KMS-11 (cell line): ENCODE results near the gene BCAP31.

Source experiments
- H2AFZ ChIP-seq: fragments of 200-600 bp; sonication (generic); 2 replicates; pipeline ENCODE4 v1.6.1; 2016; ENCODE audit warnings: antibody characterized with exemption, mixed run types, low read depth
- H3K27ac ChIP-seq: fragments of 200-600 bp; sonication (generic); 2 replicates; pipeline ENCODE4 v1.6.1; 2016; ENCODE audit warnings: mild to moderate bottlenecking, mixed run types
- H3K27me3 ChIP-seq: fragments of 200-600 bp; sonication (generic); 2 replicates; pipeline ENCODE4 v1.6.1; 2017; ENCODE audit warnings: mild to moderate bottlenecking, low read depth, mixed run types, moderate library complexity; ENCODE audit not compliant: insufficient read depth
- H3K36me3 ChIP-seq: fragments of 200-600 bp; sonication (generic); 2 replicates; pipeline ENCODE4 v1.6.1; 2017; ENCODE audit warnings: mild to moderate bottlenecking, mixed run types; ENCODE audit not compliant: insufficient read depth
- H3K4me1 ChIP-seq: fragments of 200-600 bp; sonication (generic); 2 replicates; pipeline ENCODE4 v1.6.1; 2016; ENCODE audit warnings: mild to moderate bottlenecking, low read depth, mixed run types; ENCODE audit not compliant: poor library complexity, severe bottlenecking
- H3K4me2 ChIP-seq: fragments of 200-600 bp; sonication (generic); 2 replicates; pipeline ENCODE4 v1.7.0; 2016; ENCODE audit warnings: mild to moderate bottlenecking, mixed run types
- H3K4me3 ChIP-seq: fragments of 200-600 bp; sonication (generic); IDR thresholded peaks from 2 replicates; pipeline ENCODE4 v1.6.1; 2017; ENCODE audit warnings: low read depth, low read length, mixed read lengths; ENCODE audit not compliant: insufficient read depth
- H3K79me2 ChIP-seq: fragments of 200-600 bp; sonication (generic); 2 replicates; pipeline ENCODE4 v1.6.1; 2016; ENCODE audit warnings: low read depth, mixed run types; ENCODE audit not compliant: insufficient read depth
- H3K9ac ChIP-seq: fragments of 200-600 bp; sonication (generic); 2 replicates; pipeline ENCODE4 v1.6.1; 2016; ENCODE audit warnings: mild to moderate bottlenecking, mixed run types
- H4K20me1 ChIP-seq: fragments of 200-600 bp; sonication (generic); 2 replicates; pipeline ENCODE4 v1.6.1; 2016; ENCODE audit warnings: mild to moderate bottlenecking, mixed run types; ENCODE audit not compliant: insufficient read depth
- TF ChIP-seq, protein P1 (sequence below): fragments of 200-600 bp; sonication (generic); conservative IDR thresholded peaks from 2 replicates; pipeline ENCODE4 v1.6.1; 2017; ENCODE audit warnings: low read depth, mild to moderate bottlenecking, antibody characterized with exemption, low read length, moderate library complexity, mixed read lengths

The BCAP31 gene

GRCh38 chrX:153689654-153690465, 34.3 kb downstream of the BCAP31 start:
- Histone ChIP-seq H3K27ac (no peak overlapping the region), H3K4me1 (no peaks in the 10 kb centered on the region), H3K36me3 (no peaks in the 10 kb centered on the region), H2AFZ (no peak overlapping the region), H4K20me1 (no peaks in the 10 kb centered on the region), H3K27me3 (no peaks in the 10 kb centered on the region), H3K4me2 (no peak overlapping the region), H3K79me2 (no peaks in the 10 kb centered on the region), H3K9ac (no peak overlapping the region), H3K4me3 (no peak overlapping the region)
- TF ChIP-seq, protein P1, sequence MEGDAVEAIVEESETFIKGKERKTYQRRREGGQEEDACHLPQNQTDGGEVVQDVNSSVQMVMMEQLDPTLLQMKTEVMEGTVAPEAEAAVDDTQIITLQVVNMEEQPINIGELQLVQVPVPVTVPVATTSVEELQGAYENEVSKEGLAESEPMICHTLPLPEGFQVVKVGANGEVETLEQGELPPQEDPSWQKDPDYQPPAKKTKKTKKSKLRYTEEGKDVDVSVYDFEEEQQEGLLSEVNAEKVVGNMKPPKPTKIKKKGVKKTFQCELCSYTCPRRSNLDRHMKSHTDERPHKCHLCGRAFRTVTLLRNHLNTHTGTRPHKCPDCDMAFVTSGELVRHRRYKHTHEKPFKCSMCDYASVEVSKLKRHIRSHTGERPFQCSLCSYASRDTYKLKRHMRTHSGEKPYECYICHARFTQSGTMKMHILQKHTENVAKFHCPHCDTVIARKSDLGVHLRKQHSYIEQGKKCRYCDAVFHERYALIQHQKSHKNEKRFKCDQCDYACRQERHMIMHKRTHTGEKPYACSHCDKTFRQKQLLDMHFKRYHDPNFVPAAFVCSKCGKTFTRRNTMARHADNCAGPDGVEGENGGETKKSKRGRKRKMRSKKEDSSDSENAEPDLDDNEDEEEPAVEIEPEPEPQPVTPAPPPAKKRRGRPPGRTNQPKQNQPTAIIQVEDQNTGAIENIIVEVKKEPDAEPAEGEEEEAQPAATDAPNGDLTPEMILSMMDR, result no peak

DNA sequence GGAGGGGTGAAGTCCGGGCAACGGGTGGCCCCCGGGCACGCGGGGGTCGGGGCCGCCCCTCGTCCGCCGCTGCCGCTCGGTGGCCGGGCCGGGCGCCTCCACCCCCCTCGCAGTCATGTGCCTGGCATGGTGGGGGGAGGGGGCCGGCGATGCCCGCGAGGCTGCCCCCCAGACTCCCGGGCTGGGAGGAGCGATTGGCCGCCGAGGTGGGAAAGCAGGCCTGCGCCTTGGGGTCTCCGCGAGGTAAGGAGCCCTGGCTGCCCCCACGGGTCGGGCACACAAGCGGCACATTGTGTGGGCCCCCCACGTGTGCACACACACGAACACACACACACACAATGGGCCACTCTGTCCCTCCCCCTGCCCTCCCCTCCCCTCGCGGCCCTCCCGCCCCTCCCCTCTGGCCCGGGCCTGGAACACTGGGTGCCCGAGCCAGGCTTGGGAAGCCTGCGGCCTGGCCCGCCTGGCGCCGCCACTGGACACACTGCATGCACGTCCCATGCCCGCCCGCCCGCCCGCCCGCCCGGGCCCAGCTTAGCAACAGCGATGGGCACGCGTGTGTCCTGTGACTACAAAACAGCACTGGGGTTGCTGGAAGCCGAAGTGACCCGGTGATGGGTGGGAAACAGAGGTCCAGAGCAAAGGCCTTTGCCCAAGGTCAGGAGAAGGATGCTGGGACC, 35.1 kb downstream of the BCAP31 start:
- Histone ChIP-seq H3K4me3 (no peak overlapping the region), H3K27me3 (no peaks in the 10 kb centered on the region), H3K9ac (no peak overlapping the region)

GRCh38 chrX:153688506-153688905, 35.7 kb downstream of the BCAP31 start:
- Histone ChIP-seq H3K4me1 (no peaks in the 10 kb centered on the region), H3K9ac (no peak overlapping the region), H3K4me2 (no peak overlapping the region), H3K27me3 (no peaks in the 10 kb centered on the region), H3K36me3 (no peaks in the 10 kb centered on the region), H3K4me3 (no peak overlapping the region), H3K79me2 (no peaks in the 10 kb centered on the region), H2AFZ (no peak overlapping the region), H4K20me1 (no peaks in the 10 kb centered on the region), H3K27ac (no peak overlapping the region)
- TF ChIP-seq, protein P1, result no peak

More for the DNA sequence above, 35.1 kb downstream of the BCAP31 start:
- H2AFZ ChIP-seq, result no peak overlapping the region
- no peaks in the 10 kb centered on the region for H3K4me1 ChIP-seq
- no peaks in the 10 kb centered on the region for H3K79me2 ChIP-seq
- TF ChIP-seq, protein P1, result no peak
- H3K27ac ChIP-seq, result no peak overlapping the region
- no peak overlapping the region for H3K4me2 ChIP-seq
- H3K36me3 ChIP-seq, result no peaks in the 10 kb centered on the region
- no peaks in the 10 kb centered on the region for H4K20me1 ChIP-seq

DNA sequence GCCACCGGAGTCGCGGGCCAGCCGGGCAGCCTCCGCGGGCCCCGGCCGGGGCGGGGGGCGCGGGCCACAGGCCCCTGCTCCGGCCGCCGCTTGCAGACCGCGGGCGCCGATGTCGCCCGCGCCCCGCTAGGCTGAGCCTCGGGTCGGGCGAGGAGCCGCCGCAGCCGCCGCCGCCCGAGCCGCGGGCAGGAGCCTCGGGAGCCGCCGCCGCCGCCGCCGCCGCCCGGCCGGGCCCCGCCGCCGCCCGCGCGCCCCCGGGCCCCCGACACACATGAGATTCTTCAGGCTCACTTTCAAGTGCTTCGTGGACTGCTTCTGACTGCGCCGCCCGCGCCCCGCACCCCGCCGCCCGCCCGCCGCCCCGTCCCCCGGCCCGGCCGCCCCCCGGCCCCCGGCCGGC, 36.1 kb downstream of the BCAP31 start:
- Histone ChIP-seq H3K9ac (no peak overlapping the region), H3K27me3 (no peaks in the 10 kb centered on the region), H3K4me1 (no peaks in the 10 kb centered on the region), H2AFZ (no peak overlapping the region), H3K27ac (no peak overlapping the region), H3K79me2 (no peaks in the 10 kb centered on the region), H3K36me3 (no peaks in the 10 kb centered on the region), H3K4me2 (no peak overlapping the region), H3K4me3 (no peak overlapping the region), H4K20me1 (no peaks in the 10 kb centered on the region)
- TF ChIP-seq, protein P1, result no peak
